ENCODE data around the gene SEMA5B. TPM values are rescaled to one million over a fixed set of nuclear protein-coding genes. Genes with fewer than 3 reads are reported as not detected.

Gene SEMA5B
- total RNA-seq, 1 experiment from 2014 or later = not detected

DNA sequence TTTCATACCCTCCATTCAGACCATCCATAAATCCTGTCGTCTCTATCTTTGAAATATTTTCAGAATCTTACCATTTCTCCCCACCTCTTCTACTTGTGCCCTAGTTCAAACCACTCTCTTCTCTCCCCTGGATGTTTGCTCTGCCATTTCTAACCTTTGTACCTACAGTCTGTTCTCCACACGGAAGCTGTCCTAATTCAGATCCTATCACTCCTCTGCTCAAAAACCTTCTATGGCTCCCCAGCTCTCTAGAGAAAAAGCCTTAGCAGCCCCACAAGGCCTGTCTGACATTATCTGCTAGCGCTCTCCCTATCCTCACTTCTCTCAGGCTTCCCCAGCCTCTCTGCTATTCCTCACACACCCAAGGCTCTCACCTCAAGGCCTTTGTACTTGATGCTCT lies 4.5 kb upstream of the SEMA5B start:
- Histone ChIP-seq H3K27ac (no peak overlapping the region), H3K79me2 (ENCODE audit: low read depth) (no peaks in the 10 kb centered on the region), H3K4me1 (replicated peaks; ENCODE audit: insufficient read depth) (peaks cover 10% of the 10 kb centered on the region), H3K36me3 (ENCODE audit: low read depth) (no peaks in the 10 kb centered on the region), H4K20me1 (ENCODE audit: insufficient read depth) (no peaks in the 10 kb centered on the region), H3K9me2 (ENCODE audit: insufficient read depth) (no peaks in the 10 kb centered on the region), H3F3A (ENCODE audit: insufficient read depth, low read depth) (0 out of 2 replicates have a peak, but pooled peaks cover 3% of the 10 kb centered on the region), H3K4me3 (no peak overlapping the region), H3K9me3 (ENCODE audit: insufficient read depth, low read depth) (no peaks in the 10 kb centered on the region), H2AFZ (no peak overlapping the region), H3K27me3 (ENCODE audit: insufficient read depth, low read depth) (peaks cover 21% of the 10 kb centered on the region), H3K4me2 (no peak overlapping the region)
- intact Hi-C loops (cut with micrococcal nuclease; ENCODE audit: unreplicated experiment) = no loop called here
- POLR2A ChIA-PET (ENCODE audit: unreplicated experiment) = interaction anchor here (0.6 to 0.7 kb wide), 2 partner anchors 32 to 355 kb away, joined by 3 to 5 read pairs; no protein-coding TSS in a partner anchor
- no peak for TF ChIP-seq EZH2 (IDR thresholded peaks at IDR 0.05; ENCODE audit: low read depth)
- TF ChIP-seq, protein P1, sequence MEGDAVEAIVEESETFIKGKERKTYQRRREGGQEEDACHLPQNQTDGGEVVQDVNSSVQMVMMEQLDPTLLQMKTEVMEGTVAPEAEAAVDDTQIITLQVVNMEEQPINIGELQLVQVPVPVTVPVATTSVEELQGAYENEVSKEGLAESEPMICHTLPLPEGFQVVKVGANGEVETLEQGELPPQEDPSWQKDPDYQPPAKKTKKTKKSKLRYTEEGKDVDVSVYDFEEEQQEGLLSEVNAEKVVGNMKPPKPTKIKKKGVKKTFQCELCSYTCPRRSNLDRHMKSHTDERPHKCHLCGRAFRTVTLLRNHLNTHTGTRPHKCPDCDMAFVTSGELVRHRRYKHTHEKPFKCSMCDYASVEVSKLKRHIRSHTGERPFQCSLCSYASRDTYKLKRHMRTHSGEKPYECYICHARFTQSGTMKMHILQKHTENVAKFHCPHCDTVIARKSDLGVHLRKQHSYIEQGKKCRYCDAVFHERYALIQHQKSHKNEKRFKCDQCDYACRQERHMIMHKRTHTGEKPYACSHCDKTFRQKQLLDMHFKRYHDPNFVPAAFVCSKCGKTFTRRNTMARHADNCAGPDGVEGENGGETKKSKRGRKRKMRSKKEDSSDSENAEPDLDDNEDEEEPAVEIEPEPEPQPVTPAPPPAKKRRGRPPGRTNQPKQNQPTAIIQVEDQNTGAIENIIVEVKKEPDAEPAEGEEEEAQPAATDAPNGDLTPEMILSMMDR (conservative IDR thresholded peaks at IDR 0.05) = no peak
- BruUV-seq (replicated peaks) = no TSS peak
- CTCF ChIA-PET = interaction anchor here (0.6 kb wide), 1 partner anchor 456 kb away, joined by 3 read pairs; no protein-coding TSS in a partner anchor
- no peak for DNase-seq

GRCh38 chr3:123031051-123031450 lies 3.5 kb upstream of the SEMA5B start:
- BruUV-seq (replicated peaks) = no TSS peak
- POLR2A ChIA-PET (ENCODE audit: unreplicated experiment) = interaction anchor here (0.5 kb wide), 1 partner anchor 243 kb away, joined by 16 read pairs; no protein-coding TSS in a partner anchor
- Histone ChIP-seq H3K4me1 (replicated peaks; ENCODE audit: insufficient read depth) (peaks cover 10% of the 10 kb centered on the region), H3K27me3 (ENCODE audit: insufficient read depth, low read depth) (peaks cover 29% of the 10 kb centered on the region), H4K20me1 (ENCODE audit: insufficient read depth) (no peaks in the 10 kb centered on the region), H3K36me3 (ENCODE audit: low read depth) (no peaks in the 10 kb centered on the region), H3K27ac (no peak overlapping the region), H3K9me2 (ENCODE audit: insufficient read depth) (no peaks in the 10 kb centered on the region), H3K9me3 (ENCODE audit: insufficient read depth, low read depth) (no peaks in the 10 kb centered on the region), H3F3A (ENCODE audit: insufficient read depth, low read depth) (no peaks in the 10 kb centered on the region), H3K4me3 (no peak overlapping the region), H3K79me2 (ENCODE audit: low read depth) (no peaks in the 10 kb centered on the region), H3K4me2 (no peak overlapping the region), H2AFZ (no peak overlapping the region)
- intact Hi-C loops (cut with micrococcal nuclease; ENCODE audit: unreplicated experiment) = no loop called here
- CTCF ChIA-PET = no interaction called here
- no peak for DNase-seq
- TF ChIP-seq, protein P1 (conservative IDR thresholded peaks at IDR 0.05) = no peak
- no peak for TF ChIP-seq EZH2 (IDR thresholded peaks at IDR 0.05; ENCODE audit: low read depth)

DNA sequence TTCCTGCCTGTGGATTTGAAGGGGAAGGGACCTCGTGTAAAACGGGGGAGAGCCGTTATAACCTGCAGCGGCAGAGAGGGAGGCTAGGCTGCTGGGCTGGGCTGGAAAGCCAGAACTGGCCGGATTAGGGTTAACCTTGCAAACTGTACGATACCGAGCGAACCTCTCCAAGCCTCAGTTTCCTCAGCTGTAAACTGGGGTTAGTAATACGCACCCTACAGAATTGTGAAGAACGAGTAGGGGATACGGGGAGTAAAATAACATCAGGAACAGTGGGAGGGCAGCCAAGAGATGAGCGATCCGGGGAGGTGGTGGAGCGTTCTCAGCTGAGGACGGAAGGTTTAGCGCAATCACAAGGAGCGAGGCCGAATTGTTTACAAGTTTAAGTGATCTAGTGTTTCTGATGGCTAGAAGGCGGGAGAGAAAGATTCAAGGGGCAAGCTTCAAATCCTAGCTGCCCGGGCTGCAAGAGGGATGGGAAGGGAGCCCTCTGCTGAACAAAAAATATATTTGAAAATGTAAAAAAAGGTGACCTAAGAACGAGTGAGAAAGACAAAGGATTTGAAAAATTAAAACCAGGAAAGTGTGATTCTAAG lies 768 bp upstream of the SEMA5B start:
- Histone ChIP-seq H3K9me3 (ENCODE audit: insufficient read depth, low read depth) (no peaks in the 10 kb centered on the region), H3K27ac (no peak overlapping the region), H3K4me3 (peak overlapping the region; percentile 58), H3K36me3 (ENCODE audit: low read depth) (no peaks in the 10 kb centered on the region), H3K4me2 (peak overlapping the region; percentile 71), H2AFZ (peak overlapping the region; percentile 14; the same call in 1 of the 2 replicates), H3K4me1 (replicated peaks; ENCODE audit: insufficient read depth) (peaks cover 4% of the 10 kb centered on the region), H4K20me1 (ENCODE audit: insufficient read depth) (no peaks in the 10 kb centered on the region), H3K79me2 (ENCODE audit: low read depth) (no peaks in the 10 kb centered on the region), H3K9me2 (ENCODE audit: insufficient read depth) (no peaks in the 10 kb centered on the region), H3K27me3 (ENCODE audit: insufficient read depth, low read depth) (peaks cover 55% of the 10 kb centered on the region), H3F3A (ENCODE audit: insufficient read depth, low read depth) (no peaks in the 10 kb centered on the region)
- peak; percentile 37 to 46 for DNase-seq
- POLR2A ChIA-PET (ENCODE audit: unreplicated experiment) = no interaction called here
- BruUV-seq (replicated peaks) = no TSS peak
- intact Hi-C loops (cut with micrococcal nuclease; ENCODE audit: unreplicated experiment) = loop anchor here (1.0 to 10.0 kb wide), 9 partner anchors 85 to 1481 kb away; partner anchors contain the start of genes PARP14 and POLQ
- TF ChIP-seq EZH2 (IDR thresholded peaks at IDR 0.05; ENCODE audit: low read depth) = peak; percentile 74; the same call in 1 of the 2 replicates
- TF ChIP-seq, protein P1 (conservative IDR thresholded peaks at IDR 0.05) = peak; percentile 67
- CTCF ChIA-PET = interaction anchor here (0.6 to 2.0 kb wide), 4 partner anchors 12 to 273 kb away, joined by 3 to 14 read pairs (median 5); no protein-coding TSS in a partner anchor

All from PC-9 (cell line).